Calu3 (cell line): ENCODE measurements around the gene SIL1. TPM values are rescaled to one million over a fixed set of nuclear protein-coding genes. Genes with fewer than 3 reads are reported as not detected.
"Not testable (repeated sequence)": the region's sequence is repeated elsewhere in the genome, so short reads cannot be mapped to it uniquely, and the experiment has no call there.

Source experiments
- BruUV-seq: library from RNA; stranded (reverse); fragments of 400-500 nt; replicated peaks from 2 replicates; lab custom pipeline; 2021; lab: Mats Ljungman, UMichigan
- CTCF ChIA-PET: fragments of 300-600 bp; sonication (Branson Sonifier 250); formaldehyde crosslinking; loops from one replicate; lab custom pipeline; 2022; ENCODE audit warnings: antibody characterized with exemption; lab: Charles Lee
- DNase-seq: peaks from one replicate; pipeline ENCODE4 v3.0.0; 2022
- H3K27ac Mint-ChIP-seq: one replicate; pipeline ENCODE4 v1.8.0; 2022; ENCODE audit warnings: mixed read lengths; ENCODE audit not compliant: unreplicated experiment
- H3K27me3 Mint-ChIP-seq: one replicate; pipeline ENCODE4 v1.8.0; 2022; ENCODE audit warnings: mixed read lengths; ENCODE audit not compliant: unreplicated experiment
- H3K36me3 Mint-ChIP-seq: one replicate; pipeline ENCODE4 v1.8.0; 2022; ENCODE audit warnings: mild to moderate bottlenecking, moderate library complexity, mixed read lengths; ENCODE audit not compliant: insufficient read depth, unreplicated experiment
- H3K4me1 Mint-ChIP-seq: one replicate; pipeline ENCODE4 v1.8.0; 2022; ENCODE audit warnings: mild to moderate bottlenecking, low read depth, mixed read lengths; ENCODE audit not compliant: unreplicated experiment
- H3K4me3 Mint-ChIP-seq: one replicate; pipeline ENCODE4 v1.8.0; 2022; ENCODE audit warnings: mild to moderate bottlenecking, low read depth, moderate library complexity, mixed read lengths; ENCODE audit not compliant: unreplicated experiment
- H3K9me3 Mint-ChIP-seq: one replicate; pipeline ENCODE4 v1.8.0; 2022; ENCODE audit warnings: low read depth, mixed read lengths; ENCODE audit not compliant: unreplicated experiment
- intact Hi-C: fragments of 100-400 bp; cut with micrococcal nuclease; formaldehyde crosslinking; loops from one replicate; pipeline ENCODE4 v1.10.0; 2022; ENCODE audit not compliant: unreplicated experiment
- total RNA-seq: library from RNA; stranded (reverse); gene quantifications from 2 replicates; pipeline ENCODE4 v1.2.3, GENCODE V29; 2022
- TF ChIP-seq, protein P1 (sequence below): fragments of 200-600 bp; IDR thresholded peaks from one replicate; pipeline ENCODE4 v1.8.0; 2022; ENCODE audit warnings: antibody characterized with exemption; ENCODE audit not compliant: unreplicated experiment

Gene SIL1
- total RNA-seq, 1 experiment from 2014 or later, result 45.8 TPM

DNA sequence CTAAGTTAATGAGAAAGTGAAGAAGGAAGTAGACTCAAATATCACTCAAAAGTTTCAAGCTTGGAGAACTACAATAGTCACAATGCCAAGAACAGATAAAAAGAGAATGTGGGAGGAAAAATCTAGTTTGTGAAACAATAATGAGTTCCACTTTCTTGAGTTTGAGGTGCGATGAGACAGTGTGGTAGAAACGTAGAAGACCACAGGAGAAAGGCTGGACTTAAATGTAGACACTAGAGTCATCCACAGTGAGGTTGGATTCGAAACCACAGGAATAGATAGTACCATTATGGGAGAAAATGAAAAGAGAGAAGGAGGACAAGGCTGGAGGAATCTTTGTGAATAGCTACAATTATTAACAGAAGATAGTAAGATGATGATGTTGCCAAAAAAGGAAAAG lies 182.0 kb downstream of the SIL1 start:
- TF ChIP-seq, protein P1, sequence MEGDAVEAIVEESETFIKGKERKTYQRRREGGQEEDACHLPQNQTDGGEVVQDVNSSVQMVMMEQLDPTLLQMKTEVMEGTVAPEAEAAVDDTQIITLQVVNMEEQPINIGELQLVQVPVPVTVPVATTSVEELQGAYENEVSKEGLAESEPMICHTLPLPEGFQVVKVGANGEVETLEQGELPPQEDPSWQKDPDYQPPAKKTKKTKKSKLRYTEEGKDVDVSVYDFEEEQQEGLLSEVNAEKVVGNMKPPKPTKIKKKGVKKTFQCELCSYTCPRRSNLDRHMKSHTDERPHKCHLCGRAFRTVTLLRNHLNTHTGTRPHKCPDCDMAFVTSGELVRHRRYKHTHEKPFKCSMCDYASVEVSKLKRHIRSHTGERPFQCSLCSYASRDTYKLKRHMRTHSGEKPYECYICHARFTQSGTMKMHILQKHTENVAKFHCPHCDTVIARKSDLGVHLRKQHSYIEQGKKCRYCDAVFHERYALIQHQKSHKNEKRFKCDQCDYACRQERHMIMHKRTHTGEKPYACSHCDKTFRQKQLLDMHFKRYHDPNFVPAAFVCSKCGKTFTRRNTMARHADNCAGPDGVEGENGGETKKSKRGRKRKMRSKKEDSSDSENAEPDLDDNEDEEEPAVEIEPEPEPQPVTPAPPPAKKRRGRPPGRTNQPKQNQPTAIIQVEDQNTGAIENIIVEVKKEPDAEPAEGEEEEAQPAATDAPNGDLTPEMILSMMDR, result no peak
- Mint-ChIP-seq H3K4me1 (peaks cover 26% of the 10 kb centered on the region), H3K27me3 (no peaks in the 10 kb centered on the region), H3K27ac (no peak overlapping the region), H3K4me3 (no peak overlapping the region), H3K9me3 (peaks cover 3% of the 10 kb centered on the region), H3K36me3 (peaks cover 5% of the 10 kb centered on the region)
- CTCF ChIA-PET, result no interaction called here
- no peak for DNase-seq
- intact Hi-C loops, result no loop called here
- BruUV-seq, result no TSS peak

DNA sequence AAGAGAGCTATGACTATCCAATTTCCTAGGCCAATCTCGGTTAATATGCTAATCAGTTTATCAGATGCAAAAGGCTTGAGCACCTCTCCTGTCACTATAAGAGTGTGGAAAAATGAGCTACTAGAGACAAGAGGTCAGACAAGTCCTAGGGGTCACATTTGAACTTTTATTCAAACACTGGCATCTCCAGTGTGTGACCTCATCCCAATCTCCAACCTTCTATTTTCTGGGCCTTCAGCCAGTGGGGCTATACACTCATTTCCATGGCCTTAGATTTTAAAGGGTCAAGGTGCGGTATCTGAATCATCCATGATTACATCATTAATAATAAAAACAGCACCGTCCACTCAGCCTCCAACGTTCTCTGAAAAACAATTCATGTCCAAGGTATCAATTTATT lies 183.4 kb downstream of the SIL1 start:
- H3K36me3 Mint-ChIP-seq, result peaks cover 7% of the 10 kb centered on the region
- H3K4me3 Mint-ChIP-seq, result no peak overlapping the region
- BruUV-seq, result no TSS peak
- H3K4me1 Mint-ChIP-seq, result peaks cover 26% of the 10 kb centered on the region
- intact Hi-C loops, result no loop called here
- H3K27ac Mint-ChIP-seq, result no peak overlapping the region
- peak; percentile 32 for DNase-seq
- peaks cover 3% of the 10 kb centered on the region for H3K9me3 Mint-ChIP-seq
- CTCF ChIA-PET, result no interaction called here
- H3K27me3 Mint-ChIP-seq, result no peaks in the 10 kb centered on the region
- TF ChIP-seq, protein P1, result no peak

DNA sequence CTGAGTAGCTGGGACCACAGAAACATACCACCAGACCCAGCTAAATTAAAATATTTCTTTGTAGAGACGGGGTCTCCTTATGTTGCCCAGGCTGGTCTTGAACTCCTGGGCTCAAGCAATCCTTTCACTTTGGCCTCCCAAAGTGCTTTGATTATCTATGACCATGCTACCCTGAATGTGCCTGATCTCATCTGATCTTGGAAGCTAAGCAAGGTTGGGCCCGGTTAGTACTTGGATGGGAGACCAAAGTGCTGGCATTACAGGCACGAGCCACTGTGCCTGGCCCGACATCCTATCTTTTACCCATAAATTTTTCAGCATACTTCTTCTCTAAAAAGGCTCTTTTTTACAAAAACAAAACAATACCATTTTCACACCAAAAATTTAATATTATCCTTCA lies 186.0 kb downstream of the SIL1 start:
- peaks cover 3% of the 10 kb centered on the region for H3K9me3 Mint-ChIP-seq
- peaks cover 26% of the 10 kb centered on the region for H3K4me1 Mint-ChIP-seq
- CTCF ChIA-PET, result no interaction called here
- no peaks in the 10 kb centered on the region for H3K27me3 Mint-ChIP-seq
- TF ChIP-seq, protein P1, result no peak
- peak overlapping the region; percentile 61 for H3K4me3 Mint-ChIP-seq
- no peak for DNase-seq
- intact Hi-C loops, result no loop called here
- BruUV-seq, result no TSS peak
- peak overlapping the region; percentile 10 for H3K27ac Mint-ChIP-seq
- H3K36me3 Mint-ChIP-seq, result peaks cover 7% of the 10 kb centered on the region

DNA sequence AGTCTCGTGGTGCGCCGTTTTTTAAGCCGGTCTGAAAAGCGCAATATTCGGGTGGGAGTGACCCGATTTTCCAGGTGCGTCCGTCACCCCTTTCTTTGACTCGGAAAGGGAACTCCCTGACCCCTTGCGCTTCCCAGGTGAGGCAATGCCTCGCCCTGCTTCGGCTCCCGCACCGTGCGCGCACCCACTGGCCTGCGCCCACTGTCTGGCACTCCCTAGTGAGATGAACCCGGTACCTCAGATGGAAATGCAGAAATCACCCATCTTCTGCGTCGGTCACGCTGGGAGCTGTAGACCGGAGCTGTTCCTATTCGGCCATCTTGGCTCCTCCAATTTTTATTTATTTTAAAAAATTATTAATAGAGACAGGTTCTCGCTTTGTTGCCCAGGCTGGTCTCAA lies 187.0 kb downstream of the SIL1 start:
- not testable (repeated sequence) for H3K27ac Mint-ChIP-seq

DNA sequence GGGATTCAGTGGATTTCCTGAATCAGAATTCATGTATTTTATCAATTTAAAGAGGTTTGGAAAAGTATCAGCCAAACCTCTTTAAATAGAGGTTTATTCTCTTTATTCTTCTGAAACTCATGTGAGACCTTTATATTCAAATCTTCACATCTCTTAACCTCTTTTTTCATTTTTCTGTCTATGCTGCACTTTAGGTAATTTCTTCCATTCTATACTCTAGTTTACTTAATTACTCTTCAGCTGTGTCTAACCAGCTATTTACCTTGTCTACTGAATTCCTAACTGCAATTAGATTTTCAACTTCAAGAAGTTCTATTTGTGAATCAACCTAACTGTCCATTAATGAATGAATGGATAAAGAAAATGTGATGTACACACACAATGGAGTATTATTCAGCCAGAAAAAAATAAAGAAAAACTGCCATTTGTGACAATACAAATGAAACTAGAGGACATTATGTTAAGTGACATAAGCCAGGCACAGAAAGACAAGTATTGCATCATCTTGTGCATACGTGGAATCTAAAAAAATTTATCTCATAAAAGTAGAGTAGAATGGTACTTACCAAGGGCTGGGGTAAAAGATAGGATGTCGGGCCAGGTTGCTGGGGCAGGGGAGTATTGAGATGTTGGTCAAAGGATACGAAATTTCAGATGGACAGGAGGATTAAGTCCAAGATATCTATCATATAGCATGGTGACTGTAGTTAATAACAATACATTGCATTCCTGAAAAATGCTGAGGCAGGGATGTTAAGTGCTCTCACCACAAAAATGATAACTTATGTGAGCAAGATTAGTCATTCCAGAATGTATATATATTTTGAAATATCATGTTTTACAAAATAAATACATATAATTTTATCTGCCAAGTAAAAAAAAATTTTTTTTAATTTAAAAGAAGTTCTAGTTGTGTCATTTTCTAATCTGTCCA lies 193.5 kb downstream of the SIL1 start:
- H3K4me3 Mint-ChIP-seq, result no peak overlapping the region
- no peak for DNase-seq
- intact Hi-C loops, result loop anchor here (5.0 kb wide), 1 partner anchor 33 kb away; no protein-coding TSS in a partner anchor
- H3K27ac Mint-ChIP-seq, result no peak overlapping the region
- H3K36me3 Mint-ChIP-seq, result no peaks in the 10 kb centered on the region
- no peaks in the 10 kb centered on the region for H3K4me1 Mint-ChIP-seq
- CTCF ChIA-PET, result no interaction called here
- no peaks in the 10 kb centered on the region for H3K9me3 Mint-ChIP-seq
- no peaks in the 10 kb centered on the region for H3K27me3 Mint-ChIP-seq
- TF ChIP-seq, protein P1, result no peak
- no TSS peak for BruUV-seq

More for the DNA sequence above, 187.0 kb downstream of the SIL1 start:
- DNase-seq, intact Hi-C loops, BruUV-seq, H3K27me3 Mint-ChIP-seq, H3K36me3 Mint-ChIP-seq, CTCF ChIA-PET, H3K9me3 Mint-ChIP-seq: not testable (repeated sequence)
- peaks cover 22% of the 10 kb centered on the region for H3K4me1 Mint-ChIP-seq
- peak overlapping the region; percentile 61 for H3K4me3 Mint-ChIP-seq
